Mucosa of gallbladder (tissue), 1 donor: ENCODE measurements around the gene MT2A. TPM values are rescaled to one million over a fixed set of nuclear protein-coding genes. Genes with fewer than 3 reads are reported as not detected.
A peak's percentile ranks its signal among the peaks of the same experiment; 100 is the strongest.

Source experiments
- DNase-seq: peaks from one replicate; pipeline ENCODE4 v3.0.0-alpha.2; 2020; ENCODE audit warnings: low spot score
- total RNA-seq: library from RNA; stranded (reverse); gene quantifications from one replicate; pipeline ENCODE4 v1.2.1, GENCODE V29; 2021
- donor health status: DM: no; HTN: no; CAD: no.

Gene MT2A
- total RNA-seq, 1 donor from 2014 or later, result 157 TPM

DNA sequence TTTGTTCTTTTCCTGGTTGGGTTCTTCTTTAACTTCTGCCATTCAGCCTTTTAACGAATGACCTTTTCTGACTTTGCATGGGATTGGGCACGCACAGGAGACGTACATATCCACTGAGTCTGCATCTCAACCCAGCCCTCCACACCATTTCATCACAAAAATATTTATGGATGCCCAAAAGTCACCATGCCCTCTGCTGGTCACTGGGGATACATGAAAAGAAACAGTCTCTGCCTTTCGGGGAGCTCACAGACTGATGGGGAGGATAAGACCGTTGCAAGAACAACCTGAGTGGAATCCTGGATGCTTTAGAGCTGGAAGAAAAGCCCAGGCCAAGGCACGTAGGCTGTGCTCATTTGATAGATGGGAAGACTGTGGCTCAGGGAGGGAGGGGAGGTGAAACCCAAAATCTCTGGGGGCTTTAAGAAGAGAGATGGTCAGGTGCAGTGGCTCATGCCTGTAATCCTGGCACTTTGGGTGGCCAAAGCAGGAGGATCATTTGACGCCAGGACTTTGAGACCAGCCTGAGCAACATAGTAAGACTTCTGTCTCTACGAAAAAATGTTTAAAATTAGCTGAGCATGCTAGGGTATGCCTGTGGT, 7.9 kb upstream of the MT2A start:
- no peak for DNase-seq

DNA sequence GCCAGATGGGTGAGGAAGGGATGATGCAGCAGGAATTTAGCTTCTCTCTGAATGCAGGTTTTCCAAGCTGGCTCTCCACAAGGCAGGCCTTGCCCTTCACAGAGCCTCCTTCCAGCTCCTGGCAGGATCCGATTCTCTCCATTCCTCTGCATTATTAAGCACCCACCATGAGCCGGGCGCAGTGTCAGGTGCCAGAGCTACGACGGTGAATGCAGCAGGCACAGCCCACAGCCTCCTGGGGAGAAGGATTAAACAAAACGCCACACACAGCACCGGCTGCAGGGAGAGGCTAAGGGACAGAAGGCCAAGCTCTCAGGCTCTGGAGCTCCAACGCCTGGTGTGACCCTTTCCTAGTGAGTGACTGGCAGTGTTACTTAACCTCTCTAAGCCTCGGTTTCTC, 7.1 kb upstream of the MT2A start:
- no peak for DNase-seq

DNA sequence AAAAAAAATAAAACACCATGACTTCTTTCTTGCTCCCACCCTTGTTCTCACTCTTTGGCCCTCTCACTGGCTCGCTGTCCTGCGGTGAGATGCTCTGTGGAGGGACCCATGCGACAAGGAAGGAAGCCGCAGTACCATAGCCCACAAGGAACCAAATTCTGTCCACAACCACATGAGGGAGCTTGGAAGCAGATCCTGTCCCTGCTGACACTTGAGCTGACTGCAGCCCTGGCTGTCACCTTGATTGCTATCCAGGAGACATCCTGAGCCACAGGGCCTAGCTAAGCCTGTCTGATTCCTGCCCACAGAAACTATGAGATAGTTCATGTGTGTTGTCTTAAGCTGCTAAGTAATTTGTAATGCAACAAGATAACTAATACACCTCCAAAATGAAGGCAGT, 4.8 kb upstream of the MT2A start:
- DNase-seq, result peak; percentile 49

DNA sequence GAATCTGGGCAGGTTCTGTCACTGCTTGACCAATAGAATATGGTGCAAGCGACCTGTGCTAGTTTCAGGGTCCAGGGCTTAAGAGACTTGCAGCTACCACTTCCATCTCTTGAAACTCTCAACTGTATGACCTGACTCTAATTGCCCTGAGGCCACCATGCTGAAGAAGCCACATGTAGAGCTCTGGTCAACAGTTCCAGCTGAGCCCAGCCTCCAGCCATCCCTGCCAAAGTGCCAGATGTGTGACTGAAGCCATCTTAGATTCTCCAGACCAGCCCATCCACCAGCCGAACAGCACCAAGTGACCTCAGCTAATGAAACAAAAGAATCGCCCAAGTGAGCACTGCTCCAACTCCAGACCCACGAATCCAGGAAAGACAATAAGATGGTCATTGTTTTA, 3.4 kb upstream of the MT2A start:
- no peak for DNase-seq

DNA sequence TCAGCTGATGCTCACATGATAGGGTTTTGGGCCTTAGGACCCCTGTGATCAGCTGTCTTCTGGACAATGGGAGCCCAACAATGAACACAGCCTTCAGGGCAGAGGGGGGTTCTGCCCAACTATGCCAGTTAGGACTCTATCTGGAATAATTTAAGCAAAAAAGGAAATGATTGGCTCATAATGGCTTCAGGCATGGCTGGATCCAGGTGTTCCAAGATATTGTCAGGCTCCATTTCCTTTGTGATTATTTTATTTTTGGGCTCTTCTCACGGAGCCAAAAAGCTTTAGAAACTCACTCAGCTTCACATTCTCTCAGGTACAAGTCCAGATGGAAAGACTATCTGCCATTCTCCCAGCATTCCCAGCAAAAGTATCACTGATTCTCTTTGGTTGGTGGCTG, 2.9 kb upstream of the MT2A start:
- no peak for DNase-seq

DNA sequence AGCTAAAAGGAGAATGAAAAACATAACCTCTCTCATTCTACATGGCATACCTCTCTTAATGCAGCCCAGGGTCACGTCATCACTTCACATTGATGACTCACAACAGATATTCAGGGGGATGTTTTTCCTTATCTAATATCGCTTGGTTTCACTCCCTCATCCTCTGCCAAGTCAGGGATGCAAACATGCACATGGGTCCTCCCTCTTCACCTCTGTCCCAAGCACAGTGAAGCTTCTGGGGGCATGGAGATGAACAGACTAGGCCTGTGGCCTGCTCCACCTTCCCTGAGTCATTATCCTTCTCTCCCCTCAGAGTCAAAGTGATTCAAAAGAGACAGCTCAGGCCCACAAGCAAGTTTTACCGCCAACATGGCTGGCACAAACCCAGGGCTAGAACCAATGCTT, 2.3 kb upstream of the MT2A start:
- no peak for DNase-seq

DNA sequence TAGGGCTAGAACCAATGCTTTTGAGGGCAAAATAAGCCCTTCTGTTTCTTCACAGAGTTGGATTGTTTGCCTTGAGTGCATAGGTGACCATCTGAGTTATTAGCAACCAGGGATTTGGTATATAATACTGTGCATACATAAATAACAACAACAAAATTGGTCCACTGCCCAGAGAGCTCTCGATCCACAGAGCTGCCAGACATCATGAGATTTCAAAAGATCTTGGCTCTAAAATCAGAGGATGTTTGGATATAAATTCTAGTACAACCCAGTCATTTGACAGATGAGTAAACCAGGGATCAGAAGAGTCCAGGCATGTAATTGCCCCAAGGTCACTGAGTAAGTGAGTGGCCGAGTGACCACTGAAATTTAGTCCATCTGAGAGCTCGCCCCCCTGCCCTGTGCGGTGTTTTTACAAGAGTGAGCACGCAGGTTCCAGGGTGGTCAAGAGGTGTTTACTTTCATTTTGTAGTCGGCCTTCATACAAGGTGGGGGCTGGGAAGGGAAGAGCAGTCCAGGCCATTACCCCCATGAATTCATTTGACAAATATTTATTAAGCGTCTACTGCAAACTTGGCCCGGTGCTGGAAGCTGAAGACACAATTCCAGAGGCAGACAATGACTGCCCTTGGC, 1.8 kb upstream of the MT2A start:
- no peak for DNase-seq

DNA sequence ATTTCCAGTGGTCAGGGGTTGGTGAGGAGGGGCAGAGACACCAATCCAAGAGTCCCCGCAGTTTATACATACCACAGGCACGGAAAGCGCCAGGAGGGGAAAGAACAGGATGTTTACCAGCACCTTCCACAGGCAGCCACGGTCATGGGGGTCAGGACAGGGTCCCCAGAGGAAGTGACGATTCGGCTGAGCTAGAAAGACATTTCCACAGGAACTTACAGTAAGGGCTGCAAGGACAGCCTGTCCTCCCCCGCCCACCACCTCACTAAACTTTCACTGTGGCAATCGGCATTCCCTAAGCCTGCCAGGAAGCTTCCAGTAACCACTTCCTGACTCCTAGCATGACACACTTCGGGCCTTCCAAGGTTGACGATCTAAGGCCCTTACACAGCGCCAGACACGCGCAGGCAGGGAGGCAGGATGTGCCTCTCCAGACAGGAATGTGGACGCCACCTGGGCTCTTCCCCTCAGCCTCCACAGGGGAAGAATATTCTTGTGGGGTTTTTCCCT, 1.2 kb upstream of the MT2A start:
- peak; percentile 74 for DNase-seq

DNA sequence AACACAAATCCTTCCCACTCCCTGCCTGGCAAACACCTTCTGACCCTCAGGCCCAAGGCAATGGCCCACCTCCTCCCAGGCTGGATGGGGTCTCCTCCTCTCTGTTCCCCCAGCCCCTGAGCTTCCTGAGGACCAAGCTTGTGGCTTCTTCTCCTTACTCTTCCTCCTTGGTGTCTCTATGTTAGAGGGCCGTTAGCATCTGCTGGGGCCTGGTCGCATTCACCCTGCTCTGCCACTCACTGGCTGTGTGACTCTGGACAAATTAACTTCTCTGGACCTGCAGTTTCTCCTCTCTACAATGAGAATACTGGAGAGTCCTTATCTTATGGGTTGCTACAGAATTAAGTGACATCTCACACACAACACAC, 725 bp upstream of the MT2A start:
- no peak for DNase-seq

DNA sequence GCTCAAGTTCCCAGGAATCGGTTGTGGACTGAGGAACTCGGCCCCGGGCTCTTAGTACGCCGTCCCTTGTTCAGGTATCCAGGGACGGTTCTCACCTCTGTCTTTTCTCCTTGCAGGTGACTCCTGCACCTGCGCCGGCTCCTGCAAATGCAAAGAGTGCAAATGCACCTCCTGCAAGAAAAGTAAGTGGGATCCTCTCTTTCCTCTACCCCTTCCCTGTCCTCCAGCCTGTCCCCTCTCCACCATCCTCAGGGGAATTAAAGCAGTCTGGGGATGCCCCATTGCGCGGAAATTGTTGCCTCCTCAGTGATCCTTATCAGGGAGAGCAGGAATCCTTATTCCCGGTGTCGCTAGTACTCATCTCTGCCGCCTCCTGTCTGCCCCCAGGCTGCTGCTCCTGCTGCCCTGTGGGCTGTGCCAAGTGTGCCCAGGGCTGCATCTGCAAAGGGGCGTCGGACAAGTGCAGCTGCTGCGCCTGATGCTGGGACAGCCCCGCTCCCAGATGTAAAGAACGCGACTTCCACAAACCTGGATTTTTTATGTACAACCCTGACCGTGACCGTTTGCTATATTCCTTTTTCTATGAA, 585 bp downstream of the MT2A start:
- DNase-seq, result no peak

DNA sequence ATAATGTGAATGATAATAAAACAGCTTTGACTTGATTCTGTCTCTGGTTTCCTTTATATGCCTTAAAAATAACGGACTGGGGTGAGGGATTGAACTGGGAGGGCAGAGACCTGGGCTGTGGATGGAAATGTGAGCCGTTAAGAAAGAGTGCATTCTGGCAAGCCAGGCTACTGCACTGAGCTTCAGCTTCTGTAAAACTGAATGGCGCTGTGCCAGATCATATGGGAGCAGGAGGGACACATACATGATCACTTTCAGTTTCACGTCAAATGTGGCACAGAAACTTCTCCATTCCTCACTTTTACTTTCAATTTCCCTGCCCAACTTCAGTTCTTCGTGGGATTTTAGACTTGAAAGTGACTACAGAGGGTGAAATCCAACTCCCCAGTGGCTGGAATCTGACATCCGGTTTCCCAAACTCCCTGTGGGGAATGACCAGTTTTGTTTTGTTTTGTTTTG, 1.1 kb downstream of the MT2A start:
- DNase-seq, result peak; percentile 82

DNA sequence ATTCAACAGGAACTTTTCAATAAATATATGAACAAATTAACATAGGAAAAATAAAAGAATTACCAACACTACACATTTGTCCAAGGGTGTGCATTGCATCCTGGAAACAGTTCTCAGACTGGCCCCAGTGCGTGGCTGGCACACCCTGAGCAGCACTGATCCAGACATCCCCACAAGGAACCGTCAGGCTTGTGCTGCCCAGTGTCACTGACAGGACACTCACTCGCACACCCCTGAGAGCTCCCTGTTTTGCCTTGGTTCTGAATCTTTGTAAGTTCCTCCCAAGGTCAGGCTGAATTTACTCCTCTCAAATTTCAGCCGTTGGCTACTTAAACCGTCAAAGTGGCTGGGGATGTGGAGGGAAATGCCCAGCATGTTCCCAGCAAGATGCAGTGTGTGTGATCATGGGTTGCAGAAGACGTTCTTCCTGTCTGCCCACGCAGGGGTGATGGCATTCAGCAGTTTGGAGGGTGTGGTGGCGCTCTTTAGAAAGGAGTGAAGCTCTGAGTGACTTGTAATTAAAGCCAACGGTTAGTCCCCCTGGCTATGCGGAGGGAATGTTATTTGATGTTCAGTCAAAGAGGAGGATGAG, 1.7 kb downstream of the MT2A start:
- peak; percentile 33 for DNase-seq

DNA sequence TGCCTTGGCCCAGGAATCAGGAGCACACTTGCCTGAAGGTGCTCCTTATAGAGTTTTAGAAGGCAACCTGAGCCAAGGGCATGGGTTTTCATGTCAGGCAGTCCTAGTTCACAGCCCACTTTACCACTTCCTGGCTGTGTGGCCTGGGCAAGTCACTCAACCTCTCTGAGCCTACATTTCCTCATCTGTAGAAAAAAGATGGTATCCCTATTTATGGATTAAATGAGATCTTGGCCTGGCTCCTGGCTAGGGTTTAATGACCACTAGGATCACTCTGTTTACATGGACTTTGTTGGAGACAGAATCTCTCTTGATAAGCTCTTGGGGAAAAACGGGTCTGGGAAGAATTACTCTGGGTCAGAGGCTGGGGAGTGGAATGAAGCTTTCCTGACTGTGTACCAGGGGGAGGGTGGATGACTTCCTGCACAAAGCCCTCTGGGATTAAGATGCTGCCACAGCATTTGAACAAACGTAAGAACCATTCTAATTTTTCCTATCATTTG, 2.3 kb downstream of the MT2A start:
- no peak for DNase-seq

DNA sequence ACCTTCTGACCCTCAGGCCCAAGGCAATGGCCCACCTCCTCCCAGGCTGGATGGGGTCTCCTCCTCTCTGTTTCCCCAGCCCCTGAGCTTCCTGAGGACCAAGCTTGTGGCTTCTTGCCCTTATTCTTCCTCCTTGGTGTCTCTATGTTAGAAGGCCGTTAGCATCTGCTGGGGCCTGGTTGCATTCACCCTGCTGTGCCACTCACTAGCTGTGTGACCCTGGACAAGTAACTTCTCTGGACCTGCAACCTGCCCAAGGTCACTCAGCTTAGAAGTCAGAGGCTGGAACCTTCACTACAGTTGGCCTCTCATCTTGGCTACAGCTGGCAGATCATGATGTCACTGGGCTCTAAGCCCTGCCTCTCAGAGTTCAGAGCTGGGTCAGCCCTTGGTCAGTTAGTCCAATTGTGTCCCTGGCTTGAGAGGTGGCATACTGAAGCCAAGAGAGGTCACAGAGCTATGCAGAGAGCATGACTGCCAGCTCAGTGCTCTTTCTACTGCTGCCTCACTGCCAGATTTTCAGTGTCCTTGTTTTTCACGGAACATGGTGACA, 3.0 kb downstream of the MT2A start:
- DNase-seq, result no peak

DNA sequence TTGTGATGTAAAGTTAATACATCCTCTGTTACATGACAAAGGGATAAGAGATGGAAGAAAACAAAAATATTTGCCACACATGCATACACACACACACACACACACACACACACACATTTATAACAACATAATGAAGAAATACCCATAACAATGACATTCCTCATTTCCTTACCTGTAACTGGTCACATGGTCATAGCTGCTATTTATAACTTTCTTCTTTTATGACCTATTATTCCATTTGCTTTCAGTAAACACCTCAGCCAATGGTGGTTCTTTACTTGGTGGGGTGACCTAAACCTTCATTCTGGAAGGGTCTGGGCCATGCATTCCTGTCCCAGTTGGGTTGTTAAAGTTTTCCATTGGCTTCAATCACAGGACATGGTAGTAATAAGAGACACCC, 5.3 kb downstream of the MT2A start:
- no peak for DNase-seq

DNA sequence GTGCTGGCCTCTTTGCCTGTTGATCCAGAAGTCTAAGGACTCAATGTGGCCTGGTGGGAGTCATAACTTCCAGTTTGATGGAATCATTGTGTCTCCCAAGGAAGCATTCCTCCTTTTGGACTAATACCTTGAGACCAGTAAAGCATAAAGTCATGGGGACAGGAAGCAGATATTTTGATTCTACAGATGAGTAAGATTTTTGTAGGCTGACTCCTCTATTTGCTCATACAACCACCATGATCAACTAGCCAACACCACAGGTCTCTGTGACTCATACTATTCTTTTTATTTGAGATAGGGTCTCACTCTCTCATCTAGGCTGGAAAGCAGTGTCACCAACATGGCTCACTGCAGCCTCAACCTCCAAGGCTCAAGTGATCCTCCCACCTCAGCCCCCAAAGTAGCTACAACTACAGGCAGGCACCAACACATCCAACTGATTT, 6.2 kb downstream of the MT2A start:
- DNase-seq, result no peak

DNA sequence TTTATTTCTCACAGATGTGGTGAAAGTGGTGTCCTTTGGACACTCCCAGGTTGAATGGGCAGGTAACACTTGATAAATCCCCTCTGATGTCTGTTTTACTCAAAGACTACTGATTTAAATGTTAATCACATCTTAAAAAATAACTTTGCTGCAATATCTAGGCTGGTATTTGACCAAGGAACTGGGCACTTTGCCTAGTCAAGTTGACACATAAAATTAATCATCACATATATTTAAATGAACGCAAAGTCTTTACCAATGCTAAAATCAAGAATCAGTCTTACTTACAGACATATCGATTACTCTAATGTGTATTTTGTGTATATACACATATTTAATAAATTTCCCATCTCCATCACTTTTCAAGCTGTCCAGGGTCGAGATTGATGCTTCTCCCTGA, 7.0 kb downstream of the MT2A start:
- no peak for DNase-seq

DNA sequence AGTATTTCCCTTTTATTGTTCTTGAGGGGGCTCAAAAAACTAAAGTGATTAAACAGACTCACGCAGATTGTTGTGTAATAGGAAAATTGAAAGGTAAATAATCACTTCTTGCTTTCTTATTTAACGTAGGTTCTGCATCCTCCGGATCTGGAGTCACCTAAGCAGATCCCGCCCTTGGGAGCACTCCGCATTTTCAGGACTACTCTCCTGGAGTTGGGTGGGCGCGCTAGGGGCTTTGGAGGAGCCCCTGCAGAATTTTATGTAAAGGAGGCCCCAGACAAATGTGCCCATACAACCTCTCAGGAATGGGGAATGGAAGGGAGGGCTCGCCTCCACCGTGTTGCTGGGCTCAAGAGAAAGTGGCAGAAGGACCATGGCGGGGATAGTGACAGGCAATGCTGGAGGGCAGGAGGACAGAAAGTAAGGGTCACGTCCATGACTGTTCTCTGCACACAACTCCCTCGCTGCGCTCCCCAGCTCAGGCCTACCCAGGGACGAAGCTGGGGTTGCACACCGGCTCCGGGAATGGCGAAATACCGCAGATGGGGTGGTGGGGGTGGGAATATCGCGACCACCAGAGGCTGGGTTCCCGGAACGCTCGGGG, 8.3 kb downstream of the MT2A start:
- no peak for DNase-seq

DNA sequence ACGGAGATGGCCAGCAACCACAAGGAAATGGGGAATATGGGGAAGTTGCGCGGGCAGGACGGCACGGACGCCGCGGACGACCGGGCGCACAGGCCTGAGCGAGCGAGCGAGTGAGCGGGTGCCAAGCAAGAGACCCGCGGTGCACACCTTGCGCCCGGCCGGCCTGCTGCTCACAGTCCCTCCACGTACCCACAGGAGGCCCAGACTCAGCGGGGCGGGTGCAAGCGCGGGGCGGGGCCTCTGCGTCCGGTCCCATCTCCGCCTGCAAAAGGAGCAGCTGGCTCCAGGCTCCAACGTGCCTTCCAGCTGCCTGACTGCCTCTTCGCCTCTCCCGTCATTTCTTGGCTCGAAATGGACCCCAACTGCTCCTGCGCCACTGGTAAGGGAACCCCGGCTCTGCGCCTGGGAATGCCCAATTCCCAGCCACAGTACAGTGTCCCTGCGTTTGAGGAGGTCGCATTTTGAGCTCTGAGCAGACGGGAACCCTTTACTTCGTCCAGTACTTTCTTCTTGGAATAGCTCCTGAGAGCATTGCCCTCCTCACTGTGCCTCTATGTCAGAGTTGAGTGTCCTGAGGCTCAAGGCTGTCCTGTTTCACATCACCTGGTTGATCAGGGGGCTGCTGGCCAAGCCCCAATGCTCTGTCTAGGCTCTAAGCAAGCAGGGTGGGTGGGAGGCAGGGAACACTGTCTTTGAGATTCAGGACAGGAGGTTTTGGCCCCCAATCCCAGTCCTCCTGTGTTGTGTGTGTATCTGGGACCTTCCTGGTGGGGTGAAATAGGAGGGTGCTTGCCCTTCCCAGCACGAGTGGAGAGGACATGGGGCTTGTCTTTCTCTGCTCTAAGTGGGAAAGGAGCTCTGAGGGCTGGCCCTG, 9.1 kb downstream of the MT2A start:
- peak; percentile 67 for DNase-seq

DNA sequence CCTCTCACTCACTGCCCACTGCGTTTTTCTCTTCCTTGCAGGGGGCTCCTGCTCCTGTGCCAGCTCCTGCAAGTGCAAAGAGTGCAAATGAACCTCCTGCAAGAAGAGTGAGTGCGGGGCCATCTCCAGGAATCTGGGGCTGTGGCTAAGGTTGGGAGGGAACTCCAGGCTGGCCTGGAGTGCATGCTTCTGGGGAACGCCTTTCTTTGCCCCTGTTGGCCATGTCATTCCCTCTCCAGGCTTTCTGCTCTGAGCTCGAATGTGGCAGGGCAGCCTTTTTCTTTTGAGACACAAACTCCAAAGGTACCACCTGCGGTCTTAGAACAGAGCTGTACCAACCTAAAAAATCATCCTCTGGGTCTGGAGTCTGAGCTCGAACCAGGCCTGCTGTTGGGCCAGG, 9.8 kb downstream of the MT2A start:
- no peak for DNase-seq

DNA sequence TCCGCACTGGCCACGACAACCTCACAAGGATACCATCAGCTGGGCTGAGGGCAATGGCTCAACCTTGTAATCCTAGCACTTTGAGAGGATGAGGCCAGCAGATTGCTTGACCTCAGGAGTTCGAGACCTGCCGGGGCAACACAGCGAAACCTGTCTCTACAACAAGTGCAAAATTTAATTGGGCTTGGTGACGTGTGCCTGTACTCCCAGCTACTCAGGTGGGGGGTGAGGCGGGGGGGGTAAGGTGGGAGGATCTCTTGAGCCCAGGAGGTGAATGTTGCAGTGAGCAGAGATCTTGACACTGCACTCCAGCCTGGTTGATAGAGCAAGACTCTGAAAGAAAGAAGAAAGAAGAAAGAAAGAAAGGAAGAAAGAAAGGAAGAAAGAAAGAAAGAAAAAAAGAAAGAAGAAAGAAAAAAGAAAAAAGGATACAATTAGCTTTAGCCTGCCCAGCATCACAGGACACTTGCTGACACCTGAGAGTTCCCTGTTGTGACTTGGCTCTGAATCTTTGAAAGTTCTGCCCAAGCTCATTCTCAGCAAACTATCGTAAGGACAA, 12.0 kb downstream of the MT2A start:
- DNase-seq, result no peak
